MM.1S (cell line): ENCODE measurements around the gene TRAP1.

Source experiments
- DNase-seq: peaks from one replicate; pipeline ENCODE4 v3.0.0-alpha.2; 2015
- H2AFZ ChIP-seq: fragments of 300-600 bp; sonication (generic); 2 replicates; pipeline ENCODE4 v1.6.0; 2016; ENCODE audit warnings: antibody characterized with exemption, low read length
- H3F3A ChIP-seq: fragments of 300-600 bp; sonication (generic); 2 replicates; pipeline ENCODE4 v1.6.1; 2016; ENCODE audit warnings: mild to moderate bottlenecking, antibody characterized with exemption, low read length, moderate library complexity, mixed read lengths; ENCODE audit not compliant: insufficient read depth
- H3K27ac ChIP-seq: fragments of 300-600 bp; sonication (generic); 2 replicates; pipeline ENCODE4 v1.5.1; 2016; ENCODE audit warnings: mild to moderate bottlenecking, low read length
- H3K27me3 ChIP-seq: fragments of 300-600 bp; sonication (generic); replicated peaks from 2 replicates; pipeline ENCODE4 v1.6.0; 2016; ENCODE audit warnings: low read length; ENCODE audit not compliant: insufficient read depth
- H3K36me3 ChIP-seq: fragments of 300-600 bp; sonication (generic); replicated peaks from 2 replicates; pipeline ENCODE4 v1.6.1; 2016; ENCODE audit warnings: mild to moderate bottlenecking, low read length, mixed read lengths; ENCODE audit not compliant: insufficient read depth
- H3K4me1 ChIP-seq: fragments of 300-600 bp; sonication (generic); 2 replicates; pipeline ENCODE4 v1.6.1; 2016; ENCODE audit warnings: low read length, mixed read lengths
- H3K4me2 ChIP-seq: fragments of 300-600 bp; sonication (generic); 2 replicates; pipeline ENCODE4 v1.6.0; 2016; ENCODE audit warnings: low read depth, low read length
- H3K4me3 ChIP-seq: fragments of 300-600 bp; sonication (generic); 2 replicates; pipeline ENCODE4 v1.5.1; 2016; ENCODE audit warnings: low read length, mixed read lengths
- H3K79me2 ChIP-seq: fragments of 300-600 bp; sonication (generic); 2 replicates; pipeline ENCODE4 v1.6.1; 2016; ENCODE audit warnings: mixed run types, low read length, mixed read lengths
- H3K9ac ChIP-seq: fragments of 300-600 bp; sonication (generic); 2 replicates; pipeline ENCODE4 v1.6.1; 2016; ENCODE audit warnings: low read length, mixed read lengths
- H3K9me2 ChIP-seq: fragments of 300-600 bp; sonication (generic); replicated peaks from 2 replicates; pipeline ENCODE4 v1.6.1; 2016; ENCODE audit warnings: mild to moderate bottlenecking, low read length, mixed read lengths; ENCODE audit not compliant: insufficient read depth
- H3K9me3 ChIP-seq: fragments of 300-600 bp; sonication (generic); replicated peaks from 2 replicates; pipeline ENCODE4 v1.6.1; 2016; ENCODE audit warnings: mild to moderate bottlenecking, low read length, mixed read lengths; ENCODE audit not compliant: insufficient read depth
- H4K20me1 ChIP-seq: fragments of 300-600 bp; sonication (generic); 2 replicates; pipeline ENCODE4 v1.6.1; 2016; ENCODE audit warnings: mild to moderate bottlenecking, low read length, moderate library complexity, mixed read lengths; ENCODE audit not compliant: insufficient read depth
- EZH2 ChIP-seq: fragments of 300-600 bp; sonication (generic); optimal IDR thresholded peaks from 2 replicates; pipeline ENCODE3; 2017; ENCODE audit warnings: low read depth, mild to moderate bottlenecking, antibody characterized with exemption, low read length, mixed read lengths
- EZH2phosphoT487 ChIP-seq: fragments of 300-600 bp; sonication (generic); IDR thresholded peaks from 2 replicates; pipeline ENCODE4 v1.6.1; 2018; ENCODE audit warnings: antibody characterized with exemption, low read length
- TF ChIP-seq, protein P1 (sequence below): fragments of 300-600 bp; sonication (generic); IDR thresholded peaks from 2 replicates; pipeline ENCODE4 v1.5.1; 2016; ENCODE audit warnings: antibody characterized with exemption, low read length, mixed read lengths

TRAP1 gene

DNA sequence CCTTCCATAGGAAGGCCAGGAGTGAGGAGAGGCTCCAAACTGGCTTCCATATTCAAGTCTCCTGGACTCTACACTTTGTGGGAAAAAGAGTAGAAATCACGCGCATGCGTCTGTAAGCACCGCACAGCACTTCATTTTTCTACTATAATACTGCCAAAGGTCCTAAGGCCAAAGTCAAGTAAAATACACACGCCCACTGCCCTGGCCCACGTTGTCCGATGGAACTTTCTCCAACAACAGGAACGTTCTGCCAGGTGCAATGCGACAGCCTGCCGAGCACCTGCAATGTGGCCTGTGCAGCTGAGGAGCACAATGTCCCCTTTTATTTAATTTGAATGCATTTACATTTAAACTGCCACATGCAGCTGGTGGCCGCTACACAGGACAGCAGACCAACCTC lies 39.3 kb downstream of the TRAP1 start:
- Histone ChIP-seq H3K27ac (no peak overlapping the region), H3K79me2 (no peaks in the 10 kb centered on the region; the same call in 1 of the 2 replicates), H3K4me3 (no peak overlapping the region), H4K20me1 (no peaks in the 10 kb centered on the region), H3K9ac (no peak overlapping the region), H3K27me3 (no peaks in the 10 kb centered on the region), H3F3A (no peaks in the 10 kb centered on the region), H3K4me2 (no peak overlapping the region), H3K4me1 (no peaks in the 10 kb centered on the region), H2AFZ (no peak overlapping the region), H3K36me3 (peaks cover 5% of the 10 kb centered on the region), H3K9me3 (no peaks in the 10 kb centered on the region), H3K9me2 (no peaks in the 10 kb centered on the region)
- DNase-seq: no peak
- TF ChIP-seq, protein P1, sequence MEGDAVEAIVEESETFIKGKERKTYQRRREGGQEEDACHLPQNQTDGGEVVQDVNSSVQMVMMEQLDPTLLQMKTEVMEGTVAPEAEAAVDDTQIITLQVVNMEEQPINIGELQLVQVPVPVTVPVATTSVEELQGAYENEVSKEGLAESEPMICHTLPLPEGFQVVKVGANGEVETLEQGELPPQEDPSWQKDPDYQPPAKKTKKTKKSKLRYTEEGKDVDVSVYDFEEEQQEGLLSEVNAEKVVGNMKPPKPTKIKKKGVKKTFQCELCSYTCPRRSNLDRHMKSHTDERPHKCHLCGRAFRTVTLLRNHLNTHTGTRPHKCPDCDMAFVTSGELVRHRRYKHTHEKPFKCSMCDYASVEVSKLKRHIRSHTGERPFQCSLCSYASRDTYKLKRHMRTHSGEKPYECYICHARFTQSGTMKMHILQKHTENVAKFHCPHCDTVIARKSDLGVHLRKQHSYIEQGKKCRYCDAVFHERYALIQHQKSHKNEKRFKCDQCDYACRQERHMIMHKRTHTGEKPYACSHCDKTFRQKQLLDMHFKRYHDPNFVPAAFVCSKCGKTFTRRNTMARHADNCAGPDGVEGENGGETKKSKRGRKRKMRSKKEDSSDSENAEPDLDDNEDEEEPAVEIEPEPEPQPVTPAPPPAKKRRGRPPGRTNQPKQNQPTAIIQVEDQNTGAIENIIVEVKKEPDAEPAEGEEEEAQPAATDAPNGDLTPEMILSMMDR: no peak
- no peak for TF ChIP-seq EZH2phosphoT487

DNA sequence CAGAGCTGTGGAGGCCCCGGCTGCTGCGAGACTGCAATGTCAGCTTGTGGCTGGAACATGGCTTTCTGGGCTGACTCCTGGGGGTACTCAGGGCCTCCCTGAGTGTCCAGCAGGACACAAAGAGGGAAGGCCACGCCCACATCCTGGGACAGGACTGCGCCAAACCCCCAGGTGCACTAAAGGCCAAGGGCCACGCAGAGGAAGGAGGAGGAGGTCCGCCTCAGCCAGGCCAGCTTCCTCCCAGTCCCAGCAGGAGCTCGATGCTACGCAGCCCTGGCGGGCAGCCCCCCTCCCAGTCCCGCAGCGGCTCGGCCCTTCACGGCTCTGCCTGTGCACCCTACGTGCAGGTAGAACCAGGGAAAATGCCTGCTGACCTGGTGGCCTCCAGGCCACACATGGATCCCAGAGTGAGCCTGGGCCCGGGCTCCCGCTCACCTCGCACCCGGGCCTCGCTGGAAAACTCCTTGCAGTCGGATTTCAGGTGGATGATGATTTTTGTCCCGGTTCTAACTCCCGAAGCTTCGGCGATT lies 41.7 kb downstream of the TRAP1 start:
- no peak for TF ChIP-seq EZH2
- TF ChIP-seq, protein P1: no peak
- TF ChIP-seq EZH2phosphoT487: no peak
- H4K20me1 ChIP-seq: no peaks in the 10 kb centered on the region
- no peaks in the 10 kb centered on the region for H3K9me2 ChIP-seq
- H3K27ac ChIP-seq: no peak overlapping the region
- no peaks in the 10 kb centered on the region for H3F3A ChIP-seq
- H3K36me3 ChIP-seq: no peaks in the 10 kb centered on the region; the same call in 1 of the 2 replicates
- H3K79me2 ChIP-seq: no peaks in the 10 kb centered on the region
- H3K27me3 ChIP-seq: no peaks in the 10 kb centered on the region
- H2AFZ ChIP-seq: no peak overlapping the region
- no peak for DNase-seq
- no peak overlapping the region for H3K4me2 ChIP-seq
- no peak overlapping the region for H3K9ac ChIP-seq
- H3K4me3 ChIP-seq: no peak overlapping the region
- no peaks in the 10 kb centered on the region for H3K9me3 ChIP-seq
- no peaks in the 10 kb centered on the region for H3K4me1 ChIP-seq

DNA sequence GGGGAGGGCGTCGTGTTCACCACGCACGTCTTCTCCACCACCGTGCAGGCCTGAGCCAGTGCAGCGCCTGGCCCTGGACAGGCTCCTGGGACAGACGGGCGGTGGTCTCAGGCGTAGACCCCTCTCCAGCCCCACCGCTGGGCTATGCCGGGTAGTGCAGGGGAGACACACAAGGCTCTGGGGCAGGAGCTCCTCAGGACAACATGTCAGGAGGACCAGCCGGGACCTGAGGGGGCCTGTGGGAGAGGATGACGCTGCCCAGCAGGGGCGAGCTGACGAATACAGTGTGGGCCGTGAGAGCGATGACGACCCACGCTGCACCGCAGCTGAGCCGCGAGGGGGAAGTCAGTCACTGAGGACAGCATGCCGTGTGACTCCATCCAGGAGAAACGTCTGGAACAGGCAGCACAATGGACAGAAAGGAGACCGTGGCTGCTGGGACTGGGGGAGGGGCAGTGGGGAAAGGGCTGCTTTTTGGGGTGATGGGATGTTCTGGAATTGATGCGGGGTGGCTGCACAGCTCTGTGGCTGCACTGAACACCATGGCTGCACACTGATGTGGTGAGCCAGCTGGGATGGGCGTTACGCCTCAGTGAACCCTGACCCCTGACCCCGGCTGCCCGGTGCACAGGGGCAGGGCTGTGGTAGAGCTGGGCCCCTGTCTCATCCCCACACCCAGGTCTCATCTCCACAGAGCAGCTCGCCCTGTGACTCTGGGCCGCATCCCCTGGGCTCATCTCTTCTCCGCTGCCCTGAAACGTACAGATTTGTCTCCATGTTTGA lies 42.6 kb downstream of the TRAP1 start:
- TF ChIP-seq EZH2: no peak
- TF ChIP-seq EZH2phosphoT487: no peak
- TF ChIP-seq, protein P1: no peak
- H3K9me2 ChIP-seq: no peaks in the 10 kb centered on the region
- no peak overlapping the region for H3K4me3 ChIP-seq
- no peaks in the 10 kb centered on the region for H3F3A ChIP-seq
- no peak for DNase-seq
- H3K27ac ChIP-seq: no peak overlapping the region
- no peaks in the 10 kb centered on the region for H3K27me3 ChIP-seq
- no peak overlapping the region for H2AFZ ChIP-seq
- no peak overlapping the region for H3K9ac ChIP-seq
- H3K4me1 ChIP-seq: no peaks in the 10 kb centered on the region
- no peak overlapping the region for H3K4me2 ChIP-seq
- no peaks in the 10 kb centered on the region for H3K9me3 ChIP-seq
- H3K79me2 ChIP-seq: no peaks in the 10 kb centered on the region
- no peaks in the 10 kb centered on the region; the same call in 1 of the 2 replicates for H3K36me3 ChIP-seq
- H4K20me1 ChIP-seq: no peaks in the 10 kb centered on the region
